Left ventricle myocardium superior (tissue), 1 donor: ENCODE measurements around the gene JUP. TPM values are rescaled to one million over a fixed set of nuclear protein-coding genes. Genes with fewer than 3 reads are reported as not detected.
"Not testable (repeated sequence)": the region's sequence is repeated elsewhere in the genome, so short reads cannot be mapped to it uniquely, and the experiment has no call there.

Experiments
- ATAC-seq: fragments of 200-7000 bp; cut with Tn5 transposase; one replicate; pipeline ENCODE4 v1.9.1; 2020; ENCODE audit warnings: mild to moderate bottlenecking, moderate library complexity
- DNase-seq: peaks from one replicate; pipeline ENCODE4 v3.0.0-alpha.2; 2020
- intact Hi-C: fragments of 100-400 bp; cut with micrococcal nuclease; formaldehyde crosslinking; loops from one replicate; pipeline ENCODE4 v1.11.0; 2022
- long read RNA-seq: library from polyadenylated mRNA; unstranded; transcript quantifications from one replicate; pipeline ENCODE4 v2.0.0, GENCODE V29; 2021
- total RNA-seq: library from RNA; stranded (reverse); fragmentation: NEBNext Ultra II Directional; extraction: Animal tissue kit (Norgen Biotek cat#: 25700); gene quantifications from one replicate; pipeline ENCODE4 v1.2.1, GENCODE V29; 2021
- donor health status: DM: no; HTN: yes; CAD: no; lungs with severe emphysema.

The JUP gene
- 217 TPM for total RNA-seq
- long read RNA-seq, transcript JUP-203 (14 exons, 3,497 nt), result minor isoform, 5 of 131 reads
- long read RNA-seq, transcript JUP-201 (15 exons, 3,200 nt), result major isoform, 7 of 131 reads
- long read RNA-seq, partial matches to known transcripts, result 103 of 131 reads
- long read RNA-seq, other reads (novel, unspliced or antisense), result 16 of 131 reads

GRCh38 chr17:41786227-41787020 is at the start of gene JUP:
TSS of gene JUP (minus strand) at chr17:41786711. CDS start at chr17:41771854, 14,857 bp downstream.
- peak; percentile 89 for ATAC-seq
- intact Hi-C loops, result no loop called here
- DNase-seq, result peak; percentile 100

- intact Hi-C loops, result no loop called here
- DNase-seq (peak; percentile 81), ATAC-seq (peak; percentile 97)
Observed at GRCh38 chr17:41835800-41836549, 49.5 kb upstream of the JUP start, which contains the start of gene NT5C3B. TSS of gene NT5C3B (minus strand) at chr17:41836232. CDS start at chr17:41836193, 39 bp downstream.

DNA sequence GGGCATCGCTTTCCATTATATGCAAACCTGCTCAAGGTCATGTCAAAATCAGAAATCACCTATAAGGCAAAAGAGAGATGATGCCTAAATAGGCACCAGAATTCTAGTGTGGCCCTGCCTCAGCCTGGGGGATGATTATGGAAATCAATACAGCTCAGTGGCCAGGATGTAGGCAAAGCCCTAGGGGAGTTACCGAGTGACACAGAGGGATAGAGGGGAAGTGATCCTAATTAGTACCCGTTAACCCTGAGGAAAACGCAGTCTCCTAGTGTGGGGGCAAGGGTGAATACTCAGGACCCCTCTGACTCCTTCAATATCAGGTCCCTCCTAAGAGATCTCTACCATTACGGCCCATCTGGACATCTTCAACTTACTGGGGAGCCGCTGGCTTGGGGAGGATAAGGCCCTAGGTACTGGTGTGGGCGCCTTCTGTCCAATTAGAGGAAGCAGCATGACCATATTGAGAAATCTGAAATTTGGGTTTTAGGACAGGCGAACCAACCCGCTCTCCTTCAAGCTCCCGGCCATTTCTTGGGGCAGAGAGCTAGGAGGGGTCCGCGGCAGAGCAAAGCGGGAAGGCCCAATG is 48.8 kb upstream of the JUP start:
- intact Hi-C loops, result no loop called here
- peak; percentile 66 for ATAC-seq
- DNase-seq, result no peak

GRCh38 chr17:41829961-41830360 is 43.5 kb upstream of the JUP start:
- ATAC-seq, intact Hi-C loops, DNase-seq: not testable (repeated sequence)

GRCh38 chr17:41825175-41825845 is 38.8 kb upstream of the JUP start:
- ATAC-seq (no peak), DNase-seq (no peak)
- intact Hi-C loops, result no loop called here

GRCh38 chr17:41824086-41824485 is 37.6 kb upstream of the JUP start:
- no peak for ATAC-seq
- intact Hi-C loops, result no loop called here
- no peak for DNase-seq

- ATAC-seq (no peak), DNase-seq (no peak)
- intact Hi-C loops, result no loop called here
Observed at GRCh38 chr17:41823580-41823979, 37.1 kb upstream of the JUP start.

GRCh38 chr17:41823141-41823524 is 36.6 kb upstream of the JUP start:
- ATAC-seq, result no peak
- intact Hi-C loops, result no loop called here
- no peak for DNase-seq

GRCh38 chr17:41822216-41823140 is 36.0 kb upstream of the JUP start:
- ATAC-seq (no peak), DNase-seq (no peak)
- intact Hi-C loops, result no loop called here

- ATAC-seq, result no peak
- intact Hi-C loops, result no loop called here
Observed at GRCh38 chr17:41821776-41822175, 35.3 kb upstream of the JUP start.

GRCh38 chr17:41818024-41818423 is 31.5 kb upstream of the JUP start:
- intact Hi-C loops, result no loop called here
- ATAC-seq (no peak), DNase-seq (no peak)

More at GRCh38 chr17:41821776-41822175, 35.3 kb upstream of the JUP start:
- no peak for DNase-seq

- no peak for DNase-seq
- no peak for ATAC-seq
- intact Hi-C loops, result no loop called here
Observed at GRCh38 chr17:41816637-41817320, 30.3 kb upstream of the JUP start.

DNA sequence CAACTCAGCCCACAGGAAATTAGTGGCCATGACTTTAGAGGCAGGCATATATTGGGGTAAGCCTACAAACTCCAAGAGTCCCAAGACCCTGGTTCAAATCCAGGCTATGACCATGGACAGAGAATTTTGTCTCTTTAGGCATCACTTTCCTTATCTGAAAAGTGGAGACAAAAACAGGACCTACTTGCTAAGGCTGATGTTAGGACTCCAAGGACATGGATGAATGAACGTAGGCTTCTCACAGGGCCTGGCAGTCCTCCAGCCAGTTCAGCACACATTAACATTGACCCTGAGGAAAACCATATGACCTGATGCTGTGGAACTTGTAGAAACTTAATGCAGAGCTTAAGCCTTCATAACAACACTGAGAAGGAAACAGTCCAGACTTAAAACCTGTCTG is 27.7 kb upstream of the JUP start:
- ATAC-seq, result no peak
- intact Hi-C loops, result no loop called here

DNA sequence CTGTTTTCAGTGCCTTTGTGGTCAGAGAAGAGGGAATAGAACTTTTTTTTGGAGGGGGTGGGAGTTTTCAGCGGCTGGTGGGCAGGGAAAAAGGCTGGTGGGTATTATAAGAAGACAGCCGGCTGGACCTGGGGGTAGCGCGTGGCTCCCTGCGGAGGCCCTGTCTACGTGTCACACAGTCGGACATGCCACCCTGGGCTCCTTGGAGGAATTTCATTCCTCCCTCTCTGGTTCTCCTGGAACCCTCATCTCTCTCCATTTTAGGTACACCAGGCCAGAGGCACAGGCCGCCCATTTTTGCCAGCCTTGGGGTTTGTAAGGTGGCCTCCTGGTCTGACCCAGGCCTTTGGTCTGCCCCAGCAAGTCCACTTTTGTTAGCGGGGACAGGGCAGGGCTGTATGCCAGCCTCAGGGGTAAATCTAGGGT is 27.2 kb upstream of the JUP start:
- DNase-seq (no peak), ATAC-seq (no peak)
- intact Hi-C loops, result no loop called here

More for the DNA sequence above, 27.7 kb upstream of the JUP start:
- DNase-seq, result no peak

DNA sequence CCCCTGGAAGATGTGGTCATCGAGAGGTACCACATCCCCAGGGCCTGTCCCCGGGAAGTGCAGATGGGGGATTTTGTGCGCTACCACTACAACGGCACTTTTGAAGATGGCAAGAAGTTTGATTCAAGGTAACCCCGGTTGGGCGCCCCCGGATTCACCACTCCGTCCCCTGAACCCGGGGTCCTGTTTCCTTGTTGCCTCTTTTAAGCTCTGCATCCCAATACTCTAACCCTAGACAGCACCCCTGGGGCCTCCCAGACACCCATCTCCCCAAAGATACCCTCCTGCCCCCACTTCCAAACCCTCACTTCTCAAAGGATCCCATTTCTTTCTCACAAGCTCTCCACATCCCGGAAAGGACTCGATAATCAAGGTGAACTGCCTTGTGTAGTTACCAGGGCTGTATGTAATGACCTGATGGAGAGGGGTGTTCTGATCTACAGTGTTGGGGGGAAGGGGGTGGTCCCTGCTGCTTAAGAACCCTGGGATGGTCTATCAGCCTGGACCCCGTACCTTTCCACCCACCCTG is 26.7 kb upstream of the JUP start:
- DNase-seq (no peak), ATAC-seq (no peak)
- intact Hi-C loops, result no loop called here

DNA sequence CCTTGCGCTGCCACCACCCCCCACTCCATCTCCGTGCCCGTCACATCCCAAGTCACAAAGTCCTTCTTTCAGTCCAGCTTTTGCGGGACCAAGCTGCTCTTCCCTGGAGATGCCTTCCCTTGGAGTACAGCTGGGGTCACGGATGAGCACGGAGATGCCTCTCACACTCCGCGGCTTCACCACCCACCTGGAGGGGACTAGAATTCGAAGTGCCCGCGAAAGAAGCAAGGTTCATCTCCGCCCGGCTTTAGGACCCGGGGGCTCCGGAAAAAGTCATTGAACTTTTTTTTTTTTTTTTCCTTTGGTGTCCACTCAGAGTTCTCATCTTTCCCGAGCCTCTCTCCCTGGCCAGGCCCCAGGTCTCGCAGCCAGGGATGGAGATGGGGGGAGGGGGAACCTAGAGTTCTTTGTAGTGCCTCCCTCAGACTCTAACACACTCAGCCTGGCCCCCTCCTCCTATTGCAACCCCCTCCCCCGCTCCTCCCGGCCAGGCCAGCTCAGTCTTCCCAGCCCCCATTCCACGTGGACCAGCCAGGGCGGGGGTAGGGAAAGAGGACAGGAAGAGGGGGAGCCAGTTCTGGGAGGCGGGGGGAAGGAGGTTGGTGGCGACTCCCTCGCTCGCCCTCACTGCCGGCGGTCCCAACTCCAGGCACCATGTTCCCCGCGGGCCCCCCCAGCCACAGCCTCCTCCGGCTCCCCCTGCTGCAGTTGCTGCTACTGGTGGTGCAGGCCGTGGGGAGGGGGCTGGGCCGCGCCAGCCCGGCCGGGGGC is 26.1 kb upstream of the JUP start, which contains the start of gene FKBP10:
Gene FKBP10 (plus strand): TSS at position 624 of the 771 bp plus-strand sequence. CDS start 31 bp downstream, at position 655.
- ATAC-seq (peak; percentile 65), DNase-seq (peak; percentile 75)
- intact Hi-C loops, result no loop called here
